AG10803 (cell line): ENCODE data around the gene NDUFB10.

ENCODE experiments used
- DNase-seq: peaks from one replicate; pipeline ENCODE4 v3.0.0; 2010; ENCODE audit warnings: low read depth
- H3K4me3 ChIP-seq: 2 replicates; pipeline ENCODE4 v1.5.1; 2011; ENCODE audit warnings: mild to moderate bottlenecking, low read length, control low read depth
- TF ChIP-seq, protein P1 (sequence below): conservative IDR thresholded peaks from 2 replicates; pipeline ENCODE4 v1.5.1; 2011; ENCODE audit warnings: mild to moderate bottlenecking, low read length, control low read depth, inconsistent platforms

Gene NDUFB10

DNA sequence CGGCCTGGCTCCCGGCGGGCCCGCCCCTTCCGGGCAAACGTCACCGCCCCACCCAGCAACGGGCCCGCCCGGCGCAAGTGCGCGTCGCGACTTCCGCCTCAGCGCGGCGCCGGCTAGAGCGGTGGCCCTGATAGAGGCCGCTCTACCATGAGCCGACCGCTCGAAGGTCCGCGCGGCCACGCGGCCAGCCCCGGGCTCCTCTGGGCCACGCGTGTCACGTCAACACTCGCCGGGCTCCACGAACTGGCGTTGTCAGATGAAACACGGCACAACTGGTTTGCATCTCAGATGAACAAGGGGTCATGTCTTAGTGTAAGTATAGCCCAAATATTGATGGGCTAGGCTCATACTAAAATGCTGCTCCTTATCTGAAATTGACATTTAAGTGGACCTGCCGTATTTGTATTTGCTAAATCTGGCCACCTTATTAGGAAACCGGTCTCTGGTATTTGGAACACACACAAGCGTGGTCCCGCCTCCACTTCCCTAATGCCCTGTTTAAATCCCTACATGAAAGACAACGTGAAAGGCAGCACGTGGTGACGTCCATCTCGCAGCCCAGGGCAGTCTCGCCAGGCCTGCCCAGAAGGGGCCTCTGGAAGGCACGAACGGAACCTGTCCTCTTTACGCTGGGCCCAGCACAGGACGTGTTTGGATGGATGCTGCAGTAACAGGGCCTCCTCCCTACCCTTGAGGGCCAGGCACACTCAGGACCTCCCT is 50.6 kb downstream of the NDUFB10 start, which contains the start of gene ZNF598:
ZNF598 (minus strand) TSS at position 31 of the 720 bp plus-strand sequence.
- peak; percentile 87 for DNase-seq
- peak within 1 kb of the TSS; percentile 86 for H3K4me3 ChIP-seq
- TF ChIP-seq, protein P1, sequence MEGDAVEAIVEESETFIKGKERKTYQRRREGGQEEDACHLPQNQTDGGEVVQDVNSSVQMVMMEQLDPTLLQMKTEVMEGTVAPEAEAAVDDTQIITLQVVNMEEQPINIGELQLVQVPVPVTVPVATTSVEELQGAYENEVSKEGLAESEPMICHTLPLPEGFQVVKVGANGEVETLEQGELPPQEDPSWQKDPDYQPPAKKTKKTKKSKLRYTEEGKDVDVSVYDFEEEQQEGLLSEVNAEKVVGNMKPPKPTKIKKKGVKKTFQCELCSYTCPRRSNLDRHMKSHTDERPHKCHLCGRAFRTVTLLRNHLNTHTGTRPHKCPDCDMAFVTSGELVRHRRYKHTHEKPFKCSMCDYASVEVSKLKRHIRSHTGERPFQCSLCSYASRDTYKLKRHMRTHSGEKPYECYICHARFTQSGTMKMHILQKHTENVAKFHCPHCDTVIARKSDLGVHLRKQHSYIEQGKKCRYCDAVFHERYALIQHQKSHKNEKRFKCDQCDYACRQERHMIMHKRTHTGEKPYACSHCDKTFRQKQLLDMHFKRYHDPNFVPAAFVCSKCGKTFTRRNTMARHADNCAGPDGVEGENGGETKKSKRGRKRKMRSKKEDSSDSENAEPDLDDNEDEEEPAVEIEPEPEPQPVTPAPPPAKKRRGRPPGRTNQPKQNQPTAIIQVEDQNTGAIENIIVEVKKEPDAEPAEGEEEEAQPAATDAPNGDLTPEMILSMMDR = no peak
